T-helper 2 cell treated with Interferon-gamma antibody and Interleukin-4, amounts not matched to agents 5 μg/mL and 100 μg/mL, for 36 hours (primary cell): ENCODE measurements around the gene CHD2.

Source experiments
- DNase-seq: peaks from one replicate; pipeline ENCODE4 v3.0.0; 2021; ENCODE audit warnings: low spot score
- H3K27ac Mint-ChIP-seq: one replicate; pipeline ENCODE4 v1.8.0; 2021; ENCODE audit warnings: mild to moderate bottlenecking, mixed read lengths
- H3K27me3 Mint-ChIP-seq: one replicate; pipeline ENCODE4 v1.8.0; 2021; ENCODE audit warnings: low read depth, mixed read lengths
- H3K36me3 Mint-ChIP-seq: one replicate; pipeline ENCODE4 v1.8.0; 2021; ENCODE audit warnings: low read depth, mixed read lengths
- H3K4me1 Mint-ChIP-seq: one replicate; pipeline ENCODE4 v1.8.0; 2021; ENCODE audit warnings: low read depth, mixed read lengths
- H3K4me3 Mint-ChIP-seq: one replicate; pipeline ENCODE4 v1.8.0; 2022; ENCODE audit warnings: mild to moderate bottlenecking, moderate library complexity, mixed read lengths
- H3K9me3 Mint-ChIP-seq: one replicate; pipeline ENCODE4 v1.8.0; 2021; ENCODE audit warnings: mixed read lengths

Gene CHD2

DNA sequence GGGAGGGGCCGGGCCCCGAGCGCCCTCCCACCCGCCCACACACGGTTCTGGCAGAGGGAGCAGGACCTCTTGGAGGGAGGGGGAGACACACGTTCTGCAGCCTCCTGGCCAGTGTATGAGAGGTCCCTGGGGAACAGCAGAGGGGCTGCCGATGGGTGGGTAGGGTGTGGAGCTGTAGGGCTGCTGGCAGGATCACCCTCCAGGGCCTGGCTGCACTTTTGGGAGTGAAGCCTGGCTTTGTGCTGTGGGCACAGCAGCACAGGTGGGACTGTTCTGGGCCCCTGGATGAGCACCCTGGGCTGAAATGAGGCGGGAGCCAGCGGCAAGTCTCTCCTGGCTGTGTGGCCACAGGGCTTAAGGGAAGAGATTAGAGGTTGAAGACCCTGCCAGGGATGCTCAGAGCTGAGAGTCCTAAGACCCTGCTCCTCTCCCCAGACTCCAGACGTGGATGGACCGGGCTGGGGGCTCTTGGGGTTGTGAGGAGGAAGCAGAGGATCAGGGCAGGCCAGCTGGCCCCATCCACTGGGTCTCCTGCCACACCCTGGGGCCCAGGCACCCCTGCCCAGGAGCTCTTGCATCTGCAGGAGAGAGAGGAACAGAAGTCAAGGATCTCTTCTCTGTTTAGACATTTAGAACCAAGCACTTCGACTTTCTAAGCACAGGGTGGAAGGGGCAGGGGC lies 143.6 kb downstream of the CHD2 start:
- Mint-ChIP-seq H3K27me3 (peaks cover 9% of the 10 kb centered on the region), H3K4me3 (no peak overlapping the region)

DNA sequence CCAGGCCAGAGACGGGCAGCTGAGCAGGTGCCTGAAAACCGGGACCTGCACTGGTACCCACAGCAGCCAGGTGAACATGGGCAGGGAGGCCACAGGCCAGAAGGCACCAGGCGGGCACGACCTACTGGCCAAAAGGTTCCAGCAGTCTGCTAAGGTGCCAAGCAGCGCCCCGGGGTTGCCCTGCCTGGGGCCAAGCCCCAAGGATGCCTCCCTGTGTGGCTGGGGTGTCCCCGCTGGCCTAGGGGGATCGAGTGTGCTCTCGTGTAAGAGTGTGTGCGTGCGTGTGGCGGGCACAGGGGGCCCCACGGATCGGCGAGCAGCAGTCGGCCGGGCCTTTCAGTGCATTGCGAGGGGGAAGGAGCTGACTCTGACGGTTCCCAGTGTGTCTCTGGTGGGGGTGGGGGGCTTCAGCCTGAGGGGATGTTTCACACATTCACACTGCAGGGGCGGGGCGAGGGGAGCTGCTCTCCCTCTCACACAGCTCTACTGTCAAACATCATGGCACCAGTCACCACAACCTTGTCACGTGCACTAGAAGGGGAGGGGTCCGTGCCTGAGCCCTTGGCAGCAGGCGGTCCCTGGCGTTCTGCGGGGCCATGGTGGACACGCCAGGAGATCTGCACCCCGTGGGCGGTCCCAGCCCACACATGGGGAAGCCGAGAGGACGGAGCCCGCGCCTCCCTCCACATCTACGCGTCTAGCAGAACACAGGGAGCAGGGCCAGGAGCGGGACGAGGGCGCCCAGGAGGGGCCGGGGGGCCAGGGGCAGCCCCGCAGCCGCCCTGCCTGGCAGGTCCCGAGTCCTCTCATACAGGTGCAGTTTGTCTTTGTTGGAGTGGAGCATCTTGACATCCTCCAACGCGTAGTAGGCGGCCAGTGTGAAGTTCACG lies 144.4 kb downstream of the CHD2 start:
- peaks cover 9% of the 10 kb centered on the region for H3K4me1 Mint-ChIP-seq
- no peak overlapping the region for H3K27ac Mint-ChIP-seq
- peaks cover 9% of the 10 kb centered on the region for H3K27me3 Mint-ChIP-seq
- H3K36me3 Mint-ChIP-seq: no peaks in the 10 kb centered on the region
- H3K4me3 Mint-ChIP-seq: no peak overlapping the region
- DNase-seq: no peak
- H3K9me3 Mint-ChIP-seq: peaks cover 7% of the 10 kb centered on the region

More for the DNA sequence above, 143.6 kb downstream of the CHD2 start:
- peaks cover 7% of the 10 kb centered on the region for H3K9me3 Mint-ChIP-seq
- DNase-seq: no peak
- no peaks in the 10 kb centered on the region for H3K36me3 Mint-ChIP-seq
- no peak overlapping the region for H3K27ac Mint-ChIP-seq
- H3K4me1 Mint-ChIP-seq: peaks cover 9% of the 10 kb centered on the region

DNA sequence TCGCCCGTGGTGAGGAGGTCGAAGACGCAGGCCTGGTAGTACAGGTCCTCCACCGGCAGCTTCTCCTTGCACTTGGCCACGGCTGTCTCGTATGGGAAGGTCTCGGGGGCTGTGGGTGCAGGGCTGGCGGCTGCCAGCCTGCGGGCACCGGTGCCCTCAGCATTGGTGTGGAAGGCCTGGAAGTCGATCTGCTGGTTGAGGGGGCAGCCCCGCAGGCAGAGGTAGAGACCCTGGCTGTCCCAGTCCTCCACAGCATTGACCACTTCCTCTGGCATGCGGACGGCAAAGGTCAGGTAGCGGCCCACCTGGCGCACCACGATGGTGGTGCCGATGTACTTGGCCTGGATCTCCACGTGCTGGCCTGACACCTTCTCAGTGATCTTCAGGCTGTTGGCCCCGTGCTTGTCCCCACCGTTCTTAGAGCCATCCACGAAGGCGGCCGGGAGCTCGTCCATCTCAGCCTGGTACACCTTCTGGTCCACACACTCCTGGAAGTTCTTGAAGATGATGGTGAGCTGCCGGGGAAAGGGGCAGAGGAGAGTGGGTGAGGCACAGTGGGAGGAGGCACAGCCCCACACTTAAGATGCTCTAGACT lies 145.2 kb downstream of the CHD2 start:
- no peaks in the 10 kb centered on the region for H3K36me3 Mint-ChIP-seq

DNA sequence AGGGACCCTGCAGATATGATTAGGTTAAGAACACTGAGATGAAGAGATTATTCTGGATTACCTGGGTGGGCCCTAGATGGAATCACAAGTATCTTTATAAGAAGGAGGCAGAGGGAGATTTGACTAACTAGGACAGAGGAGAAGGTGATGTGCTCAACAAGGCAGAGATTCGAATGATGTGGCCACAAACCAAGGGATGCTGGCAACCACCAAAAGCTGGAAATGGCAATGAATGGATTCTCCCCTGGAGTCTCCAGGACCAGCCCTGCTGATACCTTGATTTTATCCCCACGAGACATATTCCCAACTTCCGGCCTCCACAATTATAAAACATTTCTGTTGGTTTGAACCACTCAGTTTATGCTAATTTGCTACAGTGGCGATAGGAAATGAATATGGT lies 146.0 kb downstream of the CHD2 start:
- Mint-ChIP-seq H3K36me3 (no peaks in the 10 kb centered on the region), H3K9me3 (peaks cover 7% of the 10 kb centered on the region), H3K27me3 (peaks cover 9% of the 10 kb centered on the region), H3K27ac (no peak overlapping the region), H3K4me3 (no peak overlapping the region), H3K4me1 (peaks cover 9% of the 10 kb centered on the region)
- no peak for DNase-seq

More for the DNA sequence above, 145.2 kb downstream of the CHD2 start:
- H3K4me1 Mint-ChIP-seq: peaks cover 9% of the 10 kb centered on the region
- H3K27me3 Mint-ChIP-seq: peaks cover 9% of the 10 kb centered on the region
- peaks cover 7% of the 10 kb centered on the region for H3K9me3 Mint-ChIP-seq
- no peak overlapping the region for H3K4me3 Mint-ChIP-seq
- DNase-seq: no peak
- no peak overlapping the region for H3K27ac Mint-ChIP-seq

DNA sequence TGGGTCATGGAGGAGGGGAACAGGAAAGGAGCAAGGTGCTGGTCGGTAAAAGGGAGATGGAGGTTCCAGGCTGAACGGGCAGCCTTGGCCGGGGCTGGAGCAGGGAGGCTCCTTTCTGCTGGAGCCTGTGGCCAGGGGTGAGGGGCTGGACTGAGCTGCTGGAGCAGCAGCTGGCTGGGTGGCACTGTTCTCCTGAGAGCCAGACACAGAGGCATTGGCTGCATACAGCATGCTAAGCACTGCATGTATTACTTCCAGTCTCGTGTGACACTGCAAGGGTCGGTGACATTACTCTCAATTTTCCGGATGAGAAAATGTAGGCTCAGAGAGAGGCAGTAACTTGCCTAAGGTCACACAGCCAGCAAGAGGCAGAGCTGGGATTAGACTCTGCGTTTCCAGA lies 146.6 kb downstream of the CHD2 start:
- H3K27me3 Mint-ChIP-seq: peaks cover 9% of the 10 kb centered on the region
- no peak overlapping the region for H3K4me3 Mint-ChIP-seq
- H3K4me1 Mint-ChIP-seq: peaks cover 9% of the 10 kb centered on the region
- H3K27ac Mint-ChIP-seq: peak overlapping the region; percentile 23
- no peak for DNase-seq
- peaks cover 7% of the 10 kb centered on the region for H3K9me3 Mint-ChIP-seq
- H3K36me3 Mint-ChIP-seq: no peaks in the 10 kb centered on the region

DNA sequence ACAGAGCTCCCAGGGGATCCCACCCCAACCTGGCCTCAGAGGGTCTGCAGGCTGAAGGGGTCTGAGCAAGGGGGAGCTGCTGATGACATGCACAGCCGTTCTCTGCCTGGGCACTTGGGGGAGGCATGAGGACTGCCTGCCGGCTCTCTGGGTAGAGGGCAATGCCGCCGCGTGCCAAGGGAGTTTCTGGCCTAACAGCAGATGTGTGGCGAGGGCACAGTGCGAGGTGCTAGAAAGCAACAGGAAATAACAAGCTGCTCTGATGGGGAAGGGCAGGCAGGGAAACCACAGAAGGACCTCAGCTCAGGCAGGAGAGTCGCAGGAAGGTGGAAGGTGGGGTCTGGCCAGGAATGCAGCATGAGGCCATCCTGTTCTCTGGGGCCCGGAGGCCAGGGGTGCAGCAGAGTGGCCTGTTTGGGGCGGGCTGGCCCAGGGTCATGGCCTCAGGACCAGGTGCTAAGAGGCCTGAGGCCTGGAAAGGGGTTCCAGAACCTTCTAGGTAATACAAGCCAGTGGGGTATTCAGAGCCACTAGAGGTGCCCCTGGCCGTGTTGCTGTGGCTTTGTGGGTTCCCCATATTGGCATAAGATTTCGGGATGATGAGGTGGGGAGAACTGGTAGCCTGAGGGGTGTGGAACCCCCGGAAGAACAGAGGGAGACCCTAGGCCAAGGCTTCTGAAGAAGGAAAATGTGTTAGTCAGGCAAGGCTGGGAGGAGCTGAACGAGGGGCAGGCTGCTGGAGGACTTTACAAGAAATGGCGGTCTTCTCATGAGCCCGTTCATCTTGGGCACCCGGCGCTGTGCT lies 147.7 kb downstream of the CHD2 start:
- Mint-ChIP-seq H3K9me3 (peaks cover 7% of the 10 kb centered on the region), H3K4me3 (no peak overlapping the region), H3K36me3 (no peaks in the 10 kb centered on the region), H3K27ac (peak overlapping the region; percentile 60), H3K27me3 (peaks cover 9% of the 10 kb centered on the region), H3K4me1 (peaks cover 9% of the 10 kb centered on the region)
- no peak for DNase-seq

DNA sequence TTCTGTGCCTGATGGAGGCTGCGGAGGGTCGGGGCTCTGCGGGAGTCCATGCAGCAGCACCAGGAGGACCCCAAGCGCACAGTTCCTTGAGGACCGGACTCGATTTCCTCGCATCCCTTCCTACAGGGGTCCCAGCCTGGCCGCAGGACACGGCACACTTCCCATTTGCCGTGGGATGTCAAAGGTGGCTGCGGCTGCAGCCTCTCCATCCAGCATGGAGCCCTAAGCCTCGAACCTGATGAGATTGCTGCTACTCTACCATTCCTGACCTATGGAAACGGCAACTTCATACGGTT lies 148.2 kb downstream of the CHD2 start:
- Mint-ChIP-seq H3K27ac (no peak overlapping the region), H3K4me3 (no peak overlapping the region), H3K36me3 (no peaks in the 10 kb centered on the region), H3K27me3 (peaks cover 6% of the 10 kb centered on the region), H3K4me1 (peaks cover 9% of the 10 kb centered on the region), H3K9me3 (peaks cover 7% of the 10 kb centered on the region)
- no peak for DNase-seq

DNA sequence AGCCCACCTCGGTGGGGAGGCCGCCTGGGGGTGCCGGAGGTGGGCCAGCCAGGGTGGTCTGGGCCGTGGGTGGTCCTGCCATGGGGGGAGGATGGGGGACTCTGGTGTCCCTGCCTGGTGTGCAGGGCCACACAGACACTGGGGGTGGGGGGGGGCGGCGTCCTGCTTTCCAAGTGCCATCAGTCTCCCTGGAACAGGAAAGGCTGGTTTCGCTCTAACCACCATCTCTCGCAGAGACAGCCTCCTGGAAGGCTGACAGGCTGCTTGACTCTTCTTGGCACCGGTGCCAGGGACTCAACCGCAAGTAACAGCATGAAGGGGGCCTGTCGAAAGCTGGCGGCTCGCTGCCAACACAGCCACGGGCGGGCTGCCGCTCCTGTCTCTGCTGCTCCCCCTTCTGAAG lies 148.6 kb downstream of the CHD2 start:
- H3K4me3 Mint-ChIP-seq: no peak overlapping the region
- H3K27me3 Mint-ChIP-seq: peaks cover 6% of the 10 kb centered on the region
- no peak overlapping the region for H3K27ac Mint-ChIP-seq
- H3K9me3 Mint-ChIP-seq: peaks cover 7% of the 10 kb centered on the region
- no peak for DNase-seq
- peaks cover 9% of the 10 kb centered on the region for H3K4me1 Mint-ChIP-seq
- no peaks in the 10 kb centered on the region for H3K36me3 Mint-ChIP-seq

DNA sequence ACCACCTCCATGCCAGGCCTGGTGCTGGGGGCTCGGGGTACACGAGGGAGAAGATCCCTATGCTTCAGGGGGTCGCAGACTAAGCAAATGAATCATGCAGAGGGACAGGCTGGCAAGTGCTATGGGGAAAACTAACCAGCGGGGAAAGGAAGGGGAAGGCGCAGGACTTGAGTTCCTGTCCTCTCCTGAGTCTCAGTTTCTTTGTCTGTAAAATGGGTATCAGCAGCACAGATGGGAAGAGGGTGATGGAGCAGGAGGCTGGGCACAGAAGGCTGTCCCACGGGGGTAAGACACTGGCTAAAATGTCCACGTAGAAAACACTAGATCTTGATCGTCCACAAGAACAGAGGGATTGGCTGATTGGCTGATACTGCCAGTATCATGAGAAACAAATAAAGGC lies 149.1 kb downstream of the CHD2 start:
- Mint-ChIP-seq H3K27ac (peak overlapping the region; percentile 3), H3K4me3 (no peak overlapping the region), H3K9me3 (peaks cover 7% of the 10 kb centered on the region), H3K4me1 (peaks cover 9% of the 10 kb centered on the region), H3K27me3 (peaks cover 6% of the 10 kb centered on the region), H3K36me3 (no peaks in the 10 kb centered on the region)
- DNase-seq: no peak

DNA sequence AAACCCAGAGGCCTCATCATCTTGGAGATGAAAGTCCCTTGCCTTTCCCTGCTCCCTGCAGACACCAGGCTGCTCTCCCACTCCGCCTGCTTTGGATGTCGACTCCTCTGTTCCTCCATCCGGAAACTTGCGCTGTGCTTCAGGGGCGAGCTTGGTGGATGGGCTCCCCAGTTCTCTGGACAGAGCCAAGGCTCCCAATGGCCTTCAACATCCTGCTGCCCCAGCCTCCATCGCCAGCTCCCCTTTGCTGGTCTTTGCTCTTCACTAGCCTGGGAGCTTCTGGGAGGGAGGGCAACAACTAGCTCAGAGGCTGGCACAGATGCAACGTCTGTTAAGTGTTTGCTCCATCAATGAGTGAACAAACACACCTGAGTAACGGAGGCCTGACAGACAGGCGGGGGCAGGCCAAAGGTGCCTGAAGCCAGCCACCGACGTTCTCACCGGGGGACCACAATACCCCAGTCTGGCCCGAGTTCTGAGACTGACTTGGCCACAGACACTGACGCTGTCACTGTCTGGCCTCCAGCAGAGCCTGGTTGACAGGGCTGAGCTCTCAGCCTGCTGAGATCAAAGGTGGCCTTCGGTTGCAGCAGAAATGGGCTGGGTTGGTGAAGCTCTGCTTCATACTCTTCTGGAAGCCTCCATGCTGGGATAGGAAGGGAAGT lies 149.9 kb downstream of the CHD2 start:
- no peak overlapping the region for H3K4me3 Mint-ChIP-seq
- H3K9me3 Mint-ChIP-seq: peaks cover 7% of the 10 kb centered on the region
- H3K4me1 Mint-ChIP-seq: peaks cover 9% of the 10 kb centered on the region
- no peak for DNase-seq
- H3K27ac Mint-ChIP-seq: no peak overlapping the region
- peaks cover 6% of the 10 kb centered on the region for H3K27me3 Mint-ChIP-seq
- no peaks in the 10 kb centered on the region for H3K36me3 Mint-ChIP-seq

DNA sequence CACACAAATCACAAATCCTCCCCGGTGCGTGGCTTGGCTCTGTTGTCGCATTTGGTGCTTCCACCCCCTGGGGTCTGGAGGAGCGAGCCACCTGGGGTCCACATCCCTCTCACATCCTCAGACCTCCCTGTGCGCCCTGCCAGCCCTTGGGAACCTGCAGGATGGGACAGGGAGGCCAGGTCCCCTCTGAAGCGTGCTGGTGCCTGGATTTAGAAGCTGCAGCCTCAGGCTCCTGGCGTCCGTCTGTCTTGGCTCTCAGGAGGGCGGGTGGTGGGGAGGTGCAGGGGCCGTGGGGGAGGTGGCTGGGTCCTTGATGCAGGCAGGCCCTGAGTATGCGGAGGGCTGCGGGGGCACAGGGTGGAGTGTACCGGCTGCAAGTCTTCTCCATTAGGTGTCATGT lies 150.5 kb downstream of the CHD2 start:
- Mint-ChIP-seq H3K4me3 (no peak overlapping the region), H3K9me3 (peaks cover 7% of the 10 kb centered on the region), H3K27ac (no peak overlapping the region)

DNA sequence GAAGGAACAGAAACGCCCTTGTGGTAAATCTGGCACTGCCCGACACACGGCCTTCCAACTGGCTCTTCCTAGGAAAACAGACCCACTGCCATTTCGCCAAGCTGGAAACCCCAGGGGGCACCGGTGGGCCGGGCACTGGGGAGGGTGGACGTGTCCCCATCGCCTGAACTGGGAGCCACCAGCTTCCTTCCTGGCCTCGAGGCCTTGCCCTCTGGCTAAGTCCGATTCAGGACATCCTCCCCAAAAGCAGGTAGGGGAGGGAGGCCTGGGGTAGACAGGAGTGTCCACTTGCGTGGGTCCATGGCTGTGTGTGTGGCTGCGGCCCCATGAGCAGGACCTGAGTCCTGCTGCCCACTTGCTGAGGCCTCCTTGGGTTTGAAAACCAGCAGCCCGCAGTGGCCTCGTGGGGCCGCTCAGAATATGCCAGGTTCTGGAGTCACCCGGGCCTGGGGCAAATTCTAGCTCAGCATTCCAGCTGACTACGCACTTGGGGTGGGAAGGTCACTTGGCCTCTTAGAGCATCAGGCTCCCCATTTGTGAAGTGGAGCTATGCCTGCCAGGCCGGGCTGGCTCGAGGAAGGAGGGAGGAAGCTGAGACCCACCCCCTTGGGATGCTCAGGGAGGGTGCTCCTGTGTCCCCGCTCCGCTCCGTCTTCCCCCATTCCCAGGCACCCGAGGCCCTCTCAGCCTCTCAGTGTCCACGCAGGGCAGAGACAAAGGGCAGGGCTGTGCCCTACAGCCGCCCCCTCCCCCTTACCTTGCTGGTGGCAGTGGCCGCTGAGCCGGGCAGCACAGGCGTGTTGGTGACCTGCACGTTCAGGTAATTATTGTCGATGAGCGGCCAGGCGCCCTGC lies 151.3 kb downstream of the CHD2 start:
- no peak for DNase-seq
- no peak overlapping the region for H3K4me3 Mint-ChIP-seq
- H3K4me1 Mint-ChIP-seq: peaks cover 8% of the 10 kb centered on the region
- H3K27me3 Mint-ChIP-seq: peaks cover 4% of the 10 kb centered on the region
- peaks cover under 1% of the 10 kb centered on the region for H3K9me3 Mint-ChIP-seq
- no peak overlapping the region for H3K27ac Mint-ChIP-seq
- no peaks in the 10 kb centered on the region for H3K36me3 Mint-ChIP-seq

More for the DNA sequence above, 150.5 kb downstream of the CHD2 start:
- Mint-ChIP-seq H3K27me3 (peaks cover 6% of the 10 kb centered on the region), H3K4me1 (peaks cover 9% of the 10 kb centered on the region), H3K36me3 (no peaks in the 10 kb centered on the region)
- no peak for DNase-seq
